HG02588 (cell line): ENCODE data around the gene EHD4.

ENCODE experiments used
- ATAC-seq: cut with Tn5 transposase; IDR thresholded peaks from one replicate; pipeline ENCODE4 v1.9.1; 2021; ENCODE audit warnings: mild to moderate bottlenecking, moderate library complexity; ENCODE audit not compliant: unreplicated experiment

Gene EHD4

DNA sequence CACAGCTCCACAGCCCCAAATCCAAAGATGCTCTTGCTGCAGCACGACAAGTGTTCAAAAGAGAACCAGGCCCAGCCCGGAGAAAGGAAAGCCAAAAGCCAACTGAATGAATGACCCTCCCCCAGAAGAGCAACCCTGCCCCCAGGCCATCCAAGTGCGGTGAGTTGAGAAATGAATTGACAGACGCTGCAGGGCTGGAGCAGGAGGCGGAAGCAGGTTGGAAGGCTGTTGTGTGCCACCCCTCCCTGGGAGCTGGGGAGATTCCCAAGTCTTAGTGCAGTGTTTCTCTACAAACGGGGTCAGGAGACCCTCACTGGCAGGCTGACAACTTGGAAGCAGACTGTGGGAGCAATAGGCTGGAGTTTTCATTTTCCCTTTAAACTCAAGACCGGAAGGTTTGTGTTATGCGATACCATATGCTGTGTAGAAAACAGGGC lies 75.0 kb downstream of the EHD4 start:
- no peak for ATAC-seq

DNA sequence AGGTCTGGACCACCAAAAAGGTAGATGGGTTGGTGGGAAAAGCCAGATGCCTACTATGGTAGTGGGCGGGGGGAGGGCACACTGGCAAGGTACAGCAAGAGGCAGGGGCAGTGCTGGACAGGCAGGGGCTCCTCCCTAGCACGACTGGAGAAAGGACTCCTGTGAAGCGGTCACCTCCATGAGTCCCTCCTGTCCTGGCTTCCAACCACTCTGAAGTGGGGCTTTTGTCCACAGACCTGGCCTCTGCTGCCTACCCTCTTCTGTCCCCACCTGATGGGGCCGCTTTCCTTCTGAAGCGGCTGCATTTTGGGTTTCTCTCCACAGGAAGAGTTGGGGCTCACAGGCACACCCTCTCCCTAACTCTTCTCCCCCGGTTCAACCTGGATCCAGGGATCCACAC lies 75.8 kb downstream of the EHD4 start:
- no peak for ATAC-seq

DNA sequence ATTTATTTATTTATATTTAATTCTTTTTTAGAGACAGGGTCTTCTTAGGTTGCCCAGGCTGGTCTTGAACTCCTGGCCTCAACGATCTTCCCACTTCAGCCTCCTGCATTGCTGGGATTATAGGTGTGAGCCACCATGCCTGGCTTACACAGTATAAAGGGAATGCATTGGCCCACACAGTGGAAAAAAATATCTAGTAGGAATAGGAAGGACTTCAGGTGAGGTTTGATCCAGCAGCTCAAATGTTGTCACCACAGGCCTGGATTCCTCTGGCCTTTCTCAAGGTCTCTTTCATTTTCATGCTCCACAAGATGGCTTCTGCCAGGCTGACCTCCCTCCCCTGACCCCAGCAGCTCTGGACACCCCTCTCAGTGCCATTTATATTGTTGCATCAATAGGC lies 76.4 kb downstream of the EHD4 start:
- no peak for ATAC-seq

DNA sequence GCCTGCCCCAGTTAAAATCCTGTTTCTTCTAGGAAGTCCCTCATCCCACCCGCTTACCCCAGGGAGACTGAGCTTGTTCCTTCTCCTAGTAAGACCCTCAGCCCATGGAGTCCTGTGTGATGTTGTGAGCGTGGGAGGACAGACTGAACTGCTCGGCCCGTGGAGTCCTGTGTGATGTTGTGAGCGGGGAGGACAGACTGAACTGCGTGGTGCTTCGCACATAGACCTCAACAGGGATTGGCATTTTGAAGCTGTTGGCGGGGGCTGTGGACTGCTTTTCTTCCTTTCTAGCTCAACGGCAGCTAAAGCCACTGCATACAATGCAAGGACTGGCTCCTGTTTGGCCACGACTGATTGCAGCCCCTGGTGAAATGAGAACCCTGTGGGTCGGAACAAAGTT lies 76.9 kb downstream of the EHD4 start:
- ATAC-seq, result no peak

DNA sequence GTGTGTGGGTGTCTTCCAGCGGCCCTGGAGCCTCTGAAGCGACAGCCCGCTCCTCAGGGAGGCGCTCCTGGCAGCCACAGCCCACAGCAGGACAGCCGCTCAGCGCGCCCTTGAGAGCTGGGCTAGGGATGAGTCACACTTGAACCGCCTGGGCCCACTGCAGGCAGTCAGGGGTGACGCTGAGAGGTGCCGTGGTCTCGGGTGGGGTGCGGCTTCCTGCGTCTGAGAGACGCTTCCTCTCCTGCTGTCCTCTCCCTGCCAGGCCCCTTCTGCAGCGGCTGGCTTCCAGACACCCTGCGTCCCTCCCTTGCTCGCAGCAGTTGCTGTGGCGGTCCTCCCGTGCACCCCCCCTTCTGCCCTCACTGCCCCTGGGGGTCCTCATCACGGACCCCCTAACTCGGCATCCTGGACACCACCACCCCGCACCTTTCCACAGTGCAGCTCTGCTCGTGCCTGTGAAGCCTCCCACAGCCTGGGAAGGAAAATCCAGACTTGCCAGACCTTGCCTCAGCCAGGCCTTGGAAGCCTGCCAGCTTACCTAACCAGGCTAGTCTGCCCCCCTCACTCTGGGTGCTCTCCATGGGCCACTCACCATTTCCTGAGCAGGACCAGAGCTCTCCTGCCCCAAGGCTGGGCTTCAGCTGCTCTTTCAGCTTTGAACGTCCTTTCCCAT lies 77.4 kb downstream of the EHD4 start:
- peak; percentile 83 for ATAC-seq

DNA sequence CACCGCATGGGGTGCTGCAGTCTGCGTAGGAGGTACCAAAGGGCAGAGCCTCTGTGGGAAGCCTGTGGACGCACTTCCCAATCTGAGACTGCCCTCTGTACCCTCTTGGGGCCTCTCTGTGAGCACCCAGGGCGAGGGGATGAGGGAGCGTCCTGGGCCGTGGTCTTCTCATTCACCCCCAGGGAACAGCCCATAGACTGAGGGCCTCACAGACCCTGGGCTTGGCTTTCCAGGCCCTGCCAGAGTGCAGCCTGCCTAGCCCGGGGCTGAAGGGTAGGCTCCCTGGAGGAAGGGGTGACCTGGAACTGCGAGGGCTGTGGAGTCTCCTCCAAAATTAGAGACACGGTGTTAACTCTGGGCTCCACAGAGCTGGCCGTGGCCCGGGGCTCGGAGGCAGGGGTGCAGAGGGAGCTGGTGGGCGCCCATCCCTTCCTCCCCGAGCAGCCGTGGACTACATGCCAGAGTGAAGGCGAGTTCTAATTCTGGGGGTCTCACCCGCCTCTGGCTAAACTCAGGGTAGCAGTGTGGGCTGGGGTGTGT lies 78.0 kb downstream of the EHD4 start:
- no peak for ATAC-seq

DNA sequence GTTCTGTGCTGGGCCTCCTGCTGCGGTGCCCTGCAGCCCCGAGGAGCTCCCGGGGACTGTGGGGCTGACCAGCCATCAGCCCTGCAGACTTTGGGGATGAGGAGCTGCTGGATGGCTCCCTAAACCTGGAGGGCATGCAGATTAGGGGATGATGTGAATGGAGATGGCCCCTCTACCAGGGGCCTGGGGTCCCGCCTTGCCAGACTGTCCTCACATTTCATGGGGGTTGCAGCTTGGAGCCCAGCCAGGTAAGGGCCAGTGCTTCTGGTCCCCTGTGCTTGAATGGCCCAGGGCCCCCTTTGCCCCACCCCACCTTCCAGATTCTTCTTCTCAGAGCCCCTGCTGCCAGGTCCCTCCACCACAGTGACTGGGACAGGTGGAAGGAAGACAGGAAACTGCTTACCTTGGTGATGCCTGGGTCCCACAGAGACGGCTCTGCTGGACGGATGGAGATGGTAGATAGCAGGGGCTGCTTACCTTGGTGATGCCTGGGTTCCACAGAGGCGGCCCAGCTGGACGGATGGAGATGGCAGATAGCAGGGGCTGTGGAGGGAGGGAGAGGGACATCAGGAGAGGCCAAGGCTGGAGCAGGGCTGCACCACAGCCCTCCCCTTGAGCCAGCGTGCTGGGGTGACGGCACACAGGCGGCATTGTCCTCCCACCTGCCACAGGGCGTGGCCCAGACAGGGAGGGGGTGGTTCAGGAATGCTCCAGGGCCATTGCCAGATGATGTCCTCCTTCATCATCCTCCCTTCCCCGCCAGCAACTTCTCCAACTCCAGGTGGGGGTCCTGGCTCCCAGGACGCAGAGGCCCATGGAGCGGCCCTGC lies 78.7 kb downstream of the EHD4 start, which contains the start of gene SPTBN5:
TSS of gene SPTBN5 (minus strand) at position 632 of the 829 bp plus-strand sequence. CDS start at position 76, 556 bp downstream.
- ATAC-seq, result no peak

DNA sequence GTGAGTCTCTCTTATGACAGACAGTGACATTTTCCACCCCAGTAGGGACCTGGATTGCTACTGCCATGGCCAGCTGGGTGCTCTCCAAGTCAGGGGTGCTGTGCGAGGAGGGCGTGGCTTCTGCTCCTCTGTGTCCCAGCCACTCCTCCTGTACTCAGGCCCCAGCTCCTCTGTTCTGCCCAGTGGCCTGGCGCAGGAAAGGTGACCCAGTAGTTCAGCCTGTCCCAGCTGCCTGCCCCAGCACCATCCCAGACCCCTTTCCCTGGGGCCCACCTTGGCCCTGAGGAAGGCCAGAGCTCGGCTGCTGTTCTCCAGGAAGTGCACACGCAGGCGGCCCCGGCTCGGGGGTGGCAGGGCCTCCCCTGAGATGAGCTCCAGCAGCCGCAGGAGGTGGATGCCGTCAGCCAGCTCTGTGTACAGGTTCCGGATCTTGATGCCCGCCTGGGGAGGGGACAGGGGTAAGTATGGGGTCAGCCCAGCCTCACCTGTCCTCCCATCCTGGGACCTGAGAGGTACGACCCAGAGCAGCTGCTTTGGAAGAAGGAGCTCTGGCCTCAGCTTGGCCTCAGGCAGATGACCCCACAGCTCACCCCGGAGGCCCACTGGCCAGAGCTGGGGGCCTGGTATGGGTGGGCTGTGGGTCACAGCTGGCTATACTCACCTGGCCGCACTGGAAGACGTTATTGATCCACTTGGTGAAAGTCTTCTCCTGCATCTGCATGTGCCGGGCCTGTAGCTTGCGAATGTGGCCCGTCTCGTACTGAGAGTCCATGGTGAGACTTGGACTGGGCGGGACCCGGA lies 79.5 kb downstream of the EHD4 start:
- no peak for ATAC-seq

DNA sequence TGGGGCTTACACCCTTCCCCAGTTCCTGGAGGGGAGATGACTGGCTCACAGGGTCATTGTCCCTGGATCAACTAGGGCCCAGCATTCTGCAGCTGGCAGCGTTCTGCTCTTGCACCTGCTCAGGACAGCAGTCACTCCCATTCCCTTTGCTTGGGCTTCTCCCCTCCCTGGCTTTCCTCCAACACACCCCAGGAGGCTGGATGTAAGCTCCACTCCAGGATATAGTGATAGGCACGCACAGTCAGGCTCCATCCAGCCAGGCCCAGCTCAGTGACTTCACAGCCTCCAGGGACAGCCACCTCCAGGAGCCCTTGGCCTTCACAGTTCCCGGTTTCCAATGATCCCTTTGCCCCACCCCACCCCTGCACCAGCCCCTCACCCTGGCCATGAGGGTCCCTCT lies 80.4 kb downstream of the EHD4 start:
- ATAC-seq, result no peak

DNA sequence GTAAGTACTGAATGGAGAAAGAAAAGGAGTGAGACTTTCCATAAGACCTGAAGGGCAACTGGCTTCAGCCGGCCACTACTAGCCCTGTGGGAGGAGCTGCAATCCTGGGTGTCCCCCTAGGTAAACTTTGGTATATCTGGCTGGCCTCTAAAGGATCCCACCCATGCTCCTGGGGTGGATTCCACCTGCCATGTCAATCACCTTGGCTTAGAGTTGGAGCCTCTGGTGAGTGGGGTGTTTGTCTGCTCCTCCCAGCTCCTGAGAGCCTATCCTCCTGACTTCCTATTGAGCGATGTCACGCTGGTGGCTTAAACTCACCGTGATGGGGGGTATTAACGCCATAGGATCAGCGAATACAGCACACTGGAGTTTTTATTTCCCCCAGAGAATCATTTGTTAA lies 81.1 kb downstream of the EHD4 start:
- ATAC-seq, result no peak

DNA sequence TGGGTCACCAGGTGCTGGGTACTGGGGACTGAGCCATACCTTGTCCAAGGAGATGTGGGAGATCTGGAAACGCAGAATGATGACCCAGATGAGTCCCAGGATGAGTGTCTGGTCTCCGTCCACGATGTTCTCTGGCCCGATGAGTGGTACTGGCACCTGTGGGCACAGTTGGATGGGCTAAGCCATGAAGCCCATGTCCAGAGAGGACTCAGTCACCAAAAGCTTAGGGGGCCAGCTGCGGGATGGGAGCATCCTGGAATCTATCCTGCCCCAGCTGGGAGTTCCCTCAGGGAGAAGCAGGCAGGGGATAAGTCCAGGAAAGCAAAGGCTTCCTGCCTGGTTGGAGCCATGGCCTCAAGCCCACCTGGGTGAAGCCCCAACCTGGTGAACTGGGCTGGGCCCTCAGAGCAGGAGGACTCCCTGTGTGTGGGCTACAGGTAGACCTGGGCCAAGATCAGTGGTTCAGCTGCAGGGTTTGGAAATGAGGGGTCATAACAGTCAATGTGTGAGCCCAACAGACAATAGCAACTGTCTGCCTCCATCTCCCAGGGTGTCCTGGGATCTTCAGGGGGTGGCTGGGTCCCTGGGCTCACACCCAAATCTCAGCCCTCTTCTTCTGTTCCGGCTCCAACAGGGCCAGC lies 82.2 kb downstream of the EHD4 start:
- no peak for ATAC-seq

DNA sequence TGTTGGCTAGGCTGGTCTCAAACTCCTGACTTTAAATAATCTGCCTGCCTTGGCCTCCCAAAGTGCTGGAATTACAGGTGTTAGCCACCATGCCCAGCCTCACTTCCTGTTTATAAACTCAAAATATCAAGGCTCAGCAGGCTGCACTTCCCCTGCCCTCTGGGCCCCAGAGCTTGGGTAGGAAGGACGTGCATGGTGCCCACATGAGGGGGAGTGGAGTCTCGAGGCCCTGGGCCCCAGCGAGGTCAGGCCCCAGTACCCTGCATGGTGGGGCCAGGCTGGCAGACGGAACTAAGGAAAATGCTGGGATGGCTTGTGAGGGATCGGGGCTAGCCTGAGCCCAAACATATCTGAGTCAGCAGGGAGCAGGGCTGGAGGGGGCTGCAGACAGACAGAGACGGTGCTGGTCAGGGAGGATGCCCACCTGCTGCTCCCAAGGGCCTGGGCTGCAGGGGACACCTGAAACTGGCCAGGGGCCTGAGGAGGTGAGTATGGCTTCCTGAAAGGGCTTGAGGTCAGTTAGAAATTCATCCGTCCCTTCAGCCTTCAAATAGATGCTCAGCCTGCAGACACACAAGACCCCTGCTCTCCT lies 83.6 kb downstream of the EHD4 start:
- ATAC-seq, result no peak

DNA sequence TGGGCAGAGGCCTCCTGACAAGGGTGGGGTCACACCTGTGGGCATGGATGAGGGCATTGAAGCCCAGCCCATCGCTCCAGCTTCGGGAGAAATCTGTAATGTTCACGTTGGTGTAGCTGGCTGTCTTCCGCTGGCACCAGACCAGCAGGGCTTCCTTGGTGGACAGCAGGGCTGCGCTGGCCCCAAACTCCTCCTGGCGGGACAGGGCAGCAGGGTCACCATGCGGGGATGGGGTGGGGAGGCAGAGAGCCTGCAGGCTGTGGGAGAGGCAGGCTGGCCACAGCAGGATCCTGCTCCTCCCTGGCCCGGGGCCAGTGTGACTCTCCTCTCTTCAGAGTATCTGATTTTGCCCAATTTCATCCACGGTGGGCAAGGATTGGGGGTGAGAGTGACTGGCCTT lies 84.5 kb downstream of the EHD4 start:
- no peak for ATAC-seq

DNA sequence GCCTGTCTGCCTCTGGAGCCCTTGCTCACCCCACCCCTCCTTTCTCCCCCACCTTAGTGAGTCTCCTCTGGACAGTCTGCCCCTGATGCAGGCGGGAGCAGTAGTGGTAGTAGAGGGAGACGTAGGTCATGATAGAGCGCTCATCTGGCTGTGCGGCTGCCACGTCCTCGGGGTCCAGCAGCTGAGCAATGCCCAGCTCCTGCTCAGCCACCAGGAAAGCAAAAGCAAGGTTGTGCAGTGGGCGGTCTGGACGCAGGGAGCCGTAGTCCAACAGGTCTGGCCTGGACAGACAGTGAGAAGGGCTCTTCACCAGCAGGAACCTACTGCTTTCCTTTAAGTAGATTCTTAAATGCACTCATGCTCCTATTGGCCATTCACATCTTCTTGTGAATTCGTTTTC lies 85.2 kb downstream of the EHD4 start:
- no peak for ATAC-seq

DNA sequence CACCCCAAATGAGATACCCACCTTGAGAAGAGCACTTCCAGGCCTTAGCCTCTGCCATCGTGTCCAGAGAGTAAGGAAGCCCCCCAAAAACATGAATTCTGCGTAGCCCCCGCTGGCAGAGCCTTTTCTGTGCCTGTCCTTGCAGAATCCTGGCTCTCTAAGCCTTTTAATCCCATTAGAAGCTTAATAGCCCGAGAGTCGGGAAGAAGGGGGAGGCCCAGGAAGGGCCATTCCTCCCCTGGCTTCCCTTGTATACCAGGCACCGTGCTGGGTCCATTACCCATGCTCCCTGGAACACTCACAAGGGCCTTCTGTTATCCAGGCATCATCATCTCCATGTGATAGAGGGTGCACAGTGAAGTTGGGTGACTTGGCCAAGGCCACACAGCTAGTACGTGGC lies 85.6 kb downstream of the EHD4 start:
- ATAC-seq, result no peak

DNA sequence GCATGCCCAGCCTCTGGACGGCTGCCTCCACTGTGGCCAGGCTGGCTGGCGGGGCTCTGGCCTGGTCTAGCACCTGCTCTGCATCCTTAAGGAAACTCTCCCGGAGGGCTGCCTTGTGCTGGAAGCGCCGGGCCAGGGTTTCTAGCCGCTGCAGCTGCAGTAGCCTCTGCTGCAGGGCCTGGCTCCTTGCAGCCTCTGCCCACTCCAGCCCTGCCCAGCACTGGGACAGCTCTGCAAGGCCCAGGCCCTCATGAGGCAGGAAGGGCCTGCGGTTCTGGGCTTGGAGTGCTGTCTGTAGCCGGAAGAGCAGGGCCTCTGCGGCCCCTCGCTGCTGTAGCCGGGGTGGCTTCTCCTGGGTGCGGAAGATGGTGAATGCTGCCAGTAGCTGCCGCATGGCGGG lies 86.5 kb downstream of the EHD4 start:
- ATAC-seq, result no peak

DNA sequence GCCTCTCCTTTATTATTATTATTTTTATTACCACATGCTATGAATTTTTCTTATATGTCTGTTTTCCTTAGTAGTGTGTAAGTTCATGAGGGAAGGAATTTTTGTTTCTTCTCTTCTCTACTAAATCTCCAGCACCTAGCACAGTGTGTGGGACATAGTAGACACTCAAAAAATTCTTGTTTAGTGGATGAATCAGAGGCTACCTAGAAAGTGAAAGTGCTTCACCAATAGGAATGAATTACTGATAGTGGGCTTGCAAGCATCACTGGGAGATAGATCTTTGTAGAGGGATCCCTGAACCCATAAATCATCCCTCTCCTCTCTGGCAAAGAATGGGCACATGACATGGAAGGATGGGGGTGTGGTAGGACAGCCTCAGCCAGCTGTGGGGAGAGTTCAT lies 87.0 kb downstream of the EHD4 start:
- ATAC-seq, result no peak

DNA sequence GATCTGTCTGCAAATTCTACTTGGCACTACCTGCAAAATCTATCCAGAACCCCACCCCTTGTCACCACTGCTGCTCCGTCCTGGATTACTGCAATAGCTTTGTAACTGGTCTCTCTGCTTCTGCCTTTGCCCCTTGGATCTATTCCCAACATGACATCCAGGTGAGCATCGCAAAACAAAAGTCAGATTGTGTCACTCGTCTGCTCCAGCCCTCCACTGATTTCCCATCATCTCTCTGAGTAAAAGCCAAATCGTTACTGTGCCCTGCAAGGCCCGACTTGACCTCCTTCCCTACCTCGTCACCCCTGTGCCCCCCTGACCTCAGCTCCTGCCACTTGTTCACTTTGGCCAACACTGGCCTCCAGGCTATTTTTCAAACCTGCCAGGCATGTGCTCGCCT lies 87.9 kb downstream of the EHD4 start:
- ATAC-seq, result no peak

DNA sequence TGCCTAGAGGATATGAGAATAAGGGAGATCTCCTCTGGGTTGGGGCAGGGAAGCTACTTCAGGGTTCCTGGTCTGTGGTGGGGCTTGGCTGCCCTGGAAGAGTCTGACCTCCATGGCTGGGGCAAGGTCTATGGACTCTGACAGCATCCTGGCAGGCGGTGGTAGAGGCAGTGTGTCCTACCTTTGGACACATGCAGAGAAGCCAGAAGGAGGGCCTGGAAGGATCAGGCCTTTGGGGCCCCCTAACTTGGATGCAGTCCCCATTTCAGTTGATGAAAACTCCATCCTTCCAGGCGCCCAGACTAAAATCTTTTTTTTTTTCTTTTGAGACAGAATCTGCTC lies 88.9 kb downstream of the EHD4 start:
- no peak for ATAC-seq

DNA sequence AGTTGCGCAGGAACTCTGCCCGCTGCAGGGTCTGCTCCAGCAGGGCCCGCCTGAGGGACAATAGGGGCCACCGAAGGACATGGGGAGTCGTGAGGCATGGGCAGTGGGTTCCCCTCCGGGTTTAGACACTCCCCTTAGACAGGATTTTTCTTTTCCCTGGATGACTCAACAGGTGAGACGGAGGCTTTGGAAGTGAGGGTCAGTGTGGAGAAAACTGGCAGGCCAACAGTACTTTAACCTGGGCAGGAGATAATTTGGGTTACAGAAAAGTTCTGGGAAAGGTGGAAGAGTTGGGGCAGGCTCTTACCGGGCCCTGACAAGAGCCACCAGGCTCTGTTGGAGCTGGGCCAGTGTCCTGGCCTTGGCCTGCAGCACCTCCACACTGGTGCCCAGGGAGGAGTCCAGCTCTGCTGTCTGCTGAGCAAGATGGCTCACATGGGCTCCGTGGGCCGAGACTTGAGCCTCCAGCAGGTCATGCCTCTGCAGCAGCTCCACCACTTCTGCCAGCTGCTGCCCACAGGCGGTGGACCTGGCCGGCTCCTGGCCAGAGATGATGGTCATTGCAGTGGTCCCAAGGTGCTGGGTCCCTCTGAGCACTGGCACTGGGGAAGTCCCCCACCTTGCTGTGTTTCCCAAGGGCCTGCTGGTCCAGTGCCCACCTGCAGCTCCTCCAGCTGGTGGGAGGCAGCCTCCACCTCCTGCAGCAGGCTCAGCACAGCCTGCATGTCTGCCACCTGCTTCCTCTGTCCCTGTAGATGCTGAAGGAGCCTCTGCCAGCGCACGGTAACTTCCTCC lies 89.5 kb downstream of the EHD4 start:
- no peak for ATAC-seq
